ENCODE results near the gene LAMP5. TPM values are rescaled to one million over a fixed set of nuclear protein-coding genes. Genes with fewer than 3 reads are reported as not detected.

The LAMP5 gene
- total RNA-seq, 2 donors from 2014 or later = not detected

- ATAC-seq (no peak), DNase-seq (no peak)
- TF ChIP-seq POLR2A (IDR thresholded peaks at IDR 0.05) (no peak), CTCF (IDR thresholded peaks at IDR 0.05) (no peak)
- no peaks in the 10 kb centered on the region for H3K27me3 ChIP-seq
- no peaks in the 10 kb centered on the region for H3K9me3 ChIP-seq
- intact Hi-C loops (cut with DNase I) = no loop called here
- no peak overlapping the region for H3K4me3 ChIP-seq
- WGBS, 2 donors = 8 to 12% methylated on average over 10 to 13 of the region's 13 CpGs
- no peaks in the 10 kb centered on the region for H3K36me3 ChIP-seq (replicated peaks in 1 of 2; ENCODE audit: insufficient read depth in 1 of 2, low read depth in 2 of 2)
- peaks cover 8% of the 10 kb centered on the region for H3K4me1 ChIP-seq
- no peak overlapping the region for H3K27ac ChIP-seq
These were observed 810 bp downstream of the LAMP5 start for GRCh38 chr20:9515214-9515585.

- no peak for DNase-seq
- intact Hi-C loops (cut with DNase I) = no loop called here
- WGBS, 2 donors = 2 to 6% methylated on average over 30 of the region's 38 CpGs
- Histone ChIP-seq H3K27me3 (no peaks in the 10 kb centered on the region), H3K4me3 (no peak overlapping the region), H3K9me3 (no peaks in the 10 kb centered on the region), H3K4me1 (peaks cover 8% of the 10 kb centered on the region), H3K36me3 (replicated peaks in 1 of 2; ENCODE audit: insufficient read depth in 1 of 2, low read depth in 2 of 2) (no peaks in the 10 kb centered on the region), H3K27ac (no peak overlapping the region)
- TF ChIP-seq POLR2A (IDR thresholded peaks at IDR 0.05) (no peak), CTCF (IDR thresholded peaks at IDR 0.05) (no peak)
- no peak for ATAC-seq
These were observed 1.4 kb downstream of the LAMP5 start for GRCh38 chr20:9515741-9516233.

GRCh38 chr20:9516234-9516871, 2.0 kb downstream of the LAMP5 start:
- WGBS, 2 donors = 13 to 19% methylated on average over 25 to 28 of the region's 28 CpGs
- no peaks in the 10 kb centered on the region for H3K36me3 ChIP-seq (replicated peaks in 1 of 2; ENCODE audit: insufficient read depth in 1 of 2, low read depth in 2 of 2)
- H3K27me3 ChIP-seq = no peaks in the 10 kb centered on the region
- ATAC-seq (no peak), DNase-seq (no peak)
- H3K4me3 ChIP-seq = no peak overlapping the region
- intact Hi-C loops (cut with DNase I) = no loop called here
- H3K27ac ChIP-seq = no peak overlapping the region
- H3K9me3 ChIP-seq = no peaks in the 10 kb centered on the region
- peaks cover 8% of the 10 kb centered on the region for H3K4me1 ChIP-seq
- no peak for TF ChIP-seq POLR2A (IDR thresholded peaks at IDR 0.05)
- TF ChIP-seq CTCF (IDR thresholded peaks at IDR 0.05) = no peak

GRCh38 chr20:9517297-9518162, 3.1 kb downstream of the LAMP5 start:
- TF ChIP-seq POLR2A (IDR thresholded peaks at IDR 0.05) = no peak
- TF ChIP-seq CTCF (IDR thresholded peaks at IDR 0.05) = no peak
- Histone ChIP-seq H3K9me3 (no peaks in the 10 kb centered on the region), H3K4me1 (peaks cover 8% of the 10 kb centered on the region), H3K4me3 (no peak overlapping the region), H3K36me3 (replicated peaks in 1 of 2; ENCODE audit: insufficient read depth in 1 of 2, low read depth in 2 of 2) (no peaks in the 10 kb centered on the region), H3K27me3 (no peaks in the 10 kb centered on the region), H3K27ac (no peak overlapping the region)
- intact Hi-C loops (cut with DNase I) = no loop called here
- 45 to 49% methylated on average over 8 of the region's 8 CpGs for WGBS, 2 donors
- ATAC-seq (no peak), DNase-seq (no peak)
